ENCODE measurements around the gene RAP1GAP2. TPM values are rescaled to one million over a fixed set of nuclear protein-coding genes. Genes with fewer than 3 reads are reported as not detected.
"Not testable (repeated sequence)": the region's sequence is repeated elsewhere in the genome, so short reads cannot be mapped to it uniquely, and the experiment has no call there.

The RAP1GAP2 gene
- total RNA-seq, 1 donor from 2014 or later = 10.6 TPM

GRCh38 chr17:2996810-2997670 lies 200.8 kb downstream of the RAP1GAP2 start:
- no peak overlapping the region for H3K27ac Mint-ChIP-seq (ENCODE audit: unreplicated experiment)
- H3K4me3 Mint-ChIP-seq (ENCODE audit: unreplicated experiment) = no peak overlapping the region
- no peaks in the 10 kb centered on the region for H3K36me3 Mint-ChIP-seq (ENCODE audit: low read depth, unreplicated experiment)
- H3K27me3 Mint-ChIP-seq (ENCODE audit: unreplicated experiment) = peaks cover 9% of the 10 kb centered on the region
- H3K9me3 Mint-ChIP-seq (ENCODE audit: unreplicated experiment) = no peaks in the 10 kb centered on the region
- TF ChIP-seq CTCF (IDR thresholded peaks at IDR 0.05; ENCODE audit: unreplicated experiment) = no peak
- H3K4me1 Mint-ChIP-seq (ENCODE audit: unreplicated experiment) = peaks cover under 1% of the 10 kb centered on the region
- DNase-seq (ENCODE audit: low spot score) = no peak

GRCh38 chr17:2998469-2998901 lies 202.2 kb downstream of the RAP1GAP2 start:
- H3K27me3 Mint-ChIP-seq (ENCODE audit: unreplicated experiment); H3K9me3 Mint-ChIP-seq (ENCODE audit: unreplicated experiment); DNase-seq (ENCODE audit: low spot score); H3K4me3 Mint-ChIP-seq (ENCODE audit: unreplicated experiment); H3K27ac Mint-ChIP-seq (ENCODE audit: unreplicated experiment); H3K4me1 Mint-ChIP-seq (ENCODE audit: unreplicated experiment); H3K36me3 Mint-ChIP-seq (ENCODE audit: low read depth, unreplicated experiment): not testable (repeated sequence)

GRCh38 chr17:3002538-3003295 lies 206.5 kb downstream of the RAP1GAP2 start:
- no peak overlapping the region for H3K27ac Mint-ChIP-seq (ENCODE audit: unreplicated experiment)

GRCh38 chr17:3003296-3004149 lies 207.3 kb downstream of the RAP1GAP2 start:
- no peak overlapping the region for H3K27ac Mint-ChIP-seq (ENCODE audit: unreplicated experiment)
- H3K36me3 Mint-ChIP-seq (ENCODE audit: low read depth, unreplicated experiment) = peaks cover 6% of the 10 kb centered on the region
- H3K4me3 Mint-ChIP-seq (ENCODE audit: unreplicated experiment) = no peak overlapping the region
- peaks cover 10% of the 10 kb centered on the region for H3K27me3 Mint-ChIP-seq (ENCODE audit: unreplicated experiment)
- no peak for DNase-seq (ENCODE audit: low spot score)
- no peak for TF ChIP-seq CTCF (IDR thresholded peaks at IDR 0.05; ENCODE audit: unreplicated experiment)
- H3K4me1 Mint-ChIP-seq (ENCODE audit: unreplicated experiment) = peaks cover 14% of the 10 kb centered on the region
- H3K9me3 Mint-ChIP-seq (ENCODE audit: unreplicated experiment) = no peaks in the 10 kb centered on the region

More at GRCh38 chr17:3002538-3003295, 206.5 kb downstream of the RAP1GAP2 start:
- no peak overlapping the region for H3K4me3 Mint-ChIP-seq (ENCODE audit: unreplicated experiment)
- peaks cover 6% of the 10 kb centered on the region for H3K36me3 Mint-ChIP-seq (ENCODE audit: low read depth, unreplicated experiment)
- DNase-seq (ENCODE audit: low spot score) = no peak
- no peaks in the 10 kb centered on the region for H3K9me3 Mint-ChIP-seq (ENCODE audit: unreplicated experiment)
- no peak for TF ChIP-seq CTCF (IDR thresholded peaks at IDR 0.05; ENCODE audit: unreplicated experiment)
- H3K4me1 Mint-ChIP-seq (ENCODE audit: unreplicated experiment) = peaks cover 14% of the 10 kb centered on the region
- peaks cover 7% of the 10 kb centered on the region for H3K27me3 Mint-ChIP-seq (ENCODE audit: unreplicated experiment)

- TF ChIP-seq CTCF (IDR thresholded peaks at IDR 0.05; ENCODE audit: unreplicated experiment) = no peak
- H3K36me3 Mint-ChIP-seq (ENCODE audit: low read depth, unreplicated experiment) = peaks cover 9% of the 10 kb centered on the region
- H3K9me3 Mint-ChIP-seq (ENCODE audit: unreplicated experiment) = no peaks in the 10 kb centered on the region
- H3K27ac Mint-ChIP-seq (ENCODE audit: unreplicated experiment) = no peak overlapping the region
- peaks cover 19% of the 10 kb centered on the region for H3K4me1 Mint-ChIP-seq (ENCODE audit: unreplicated experiment)
- peaks cover 8% of the 10 kb centered on the region for H3K27me3 Mint-ChIP-seq (ENCODE audit: unreplicated experiment)
- no peak for DNase-seq (ENCODE audit: low spot score)
- no peak overlapping the region for H3K4me3 Mint-ChIP-seq (ENCODE audit: unreplicated experiment)
Measured at GRCh38 chr17:3004150-3004801, 208.0 kb downstream of the RAP1GAP2 start.
